ENCODE measurements around the gene KLHDC3. TPM values are rescaled to one million over a fixed set of nuclear protein-coding genes. Genes with fewer than 3 reads are reported as not detected.

Gene KLHDC3
- total and polyA plus RNA-seq, 9 of the 15 experiments (the other 6 are each of a cell fraction or from before 2014, with no cell fraction given): 4.5 to 171 (median 107) TPM

- TF ChIP-seq NONO (IDR thresholded peaks at IDR 0.05; ENCODE audit: low read depth in 2 of 2, low read length in 1 of 2) (peak; percentile 45 to 87; a peak in 2 of 4 replicates), CREB1 (IDR thresholded peaks at IDR 0.05) (peak; percentile 66), CREB1 (CRISPR knock-in tag; IDR thresholded peaks at IDR 0.05) (peak; percentile 55; the same call in 1 of the 2 replicates), BCOR (IDR thresholded peaks at IDR 0.05) (peak; percentile 59; the same call in 1 of the 2 replicates), POLR3G (IDR thresholded peaks at IDR 0.05; ENCODE audit: extremely low read depth, insufficient read length, insufficient replicate concordance) (no peak), MTF1 (CRISPR knock-in tag; IDR thresholded peaks at IDR 0.05; ENCODE audit: borderline replicate concordance) (no peak), ZNF239 (CRISPR knock-in tag; IDR thresholded peaks at IDR 0.05) (no peak), CCNT2 (IDR thresholded peaks at IDR 0.05; ENCODE audit: borderline replicate concordance, extremely low read depth, insufficient read length, low read depth, low read length) (no peak), BRF1 (IDR thresholded peaks at IDR 0.05; ENCODE audit: borderline replicate concordance, extremely low read depth, insufficient read length) (no peak), ZNF232 (CRISPR knock-in tag; IDR thresholded peaks at IDR 0.05) (no peak), STAT5B (CRISPR knock-in tag; IDR thresholded peaks at IDR 0.05) (no peak), MCM3 (IDR thresholded peaks at IDR 0.05) (no peak), ZNF263 (CRISPR knock-in tag; IDR thresholded peaks at IDR 0.05; ENCODE audit: borderline replicate concordance) (no peak; the same call in 1 of the 2 replicates), ZNF354B (CRISPR knock-in tag; IDR thresholded peaks at IDR 0.05) (no peak), HMG20B (CRISPR knock-in tag; IDR thresholded peaks at IDR 0.05) (no peak), NR1H2 (CRISPR knock-in tag; IDR thresholded peaks at IDR 0.05) (no peak), PTBP1 (IDR thresholded peaks at IDR 0.05; ENCODE audit: low read depth, low read length) (no peak), ARHGAP35 (IDR thresholded peaks at IDR 0.05; ENCODE audit: partially characterized antibody) (no peak), ZNF212 (CRISPR knock-in tag; IDR thresholded peaks at IDR 0.05) (no peak), ZNF431 (CRISPR knock-in tag; IDR thresholded peaks at IDR 0.05) (no peak), ZNF699 (CRISPR knock-in tag; IDR thresholded peaks at IDR 0.05; ENCODE audit: insufficient replicate concordance) (no peak), POLR2H (tag; IDR thresholded peaks at IDR 0.05; ENCODE audit: low read depth) (peak; percentile 83; the same call in 1 of the 2 replicates), ZNF316 (IDR thresholded peaks at IDR 0.05) (peak; percentile 92), ILF3 (IDR thresholded peaks at IDR 0.05; ENCODE audit: borderline replicate concordance) (no peak; the same call in 1 of the 2 replicates), KLF10 (CRISPR knock-in tag; IDR thresholded peaks at IDR 0.05) (no peak), ZNF253 (CRISPR knock-in tag; conservative IDR thresholded peaks at IDR 0.05) (no peak), PHF8 (IDR thresholded peaks at IDR 0.05; ENCODE audit: borderline replicate concordance, low read length) (peak; percentile 97; the same call in 1 of the 2 replicates), CC2D1A (IDR thresholded peaks at IDR 0.05) (no peak), CREB3L1 (IDR thresholded peaks at IDR 0.05; ENCODE audit: borderline replicate concordance, low read depth) (peak; percentile 46; the same call in 1 of the 2 replicates), ZBED1 (IDR thresholded peaks at IDR 0.05) (no peak), HNRNPH1 (optimal IDR thresholded peaks at IDR 0.05; ENCODE audit: low read depth, low read length) (no peak), ZNF766 (CRISPR knock-in tag; conservative IDR thresholded peaks at IDR 0.05) (peak; percentile 73; the same call in 1 of the 2 replicates)
Measured at GRCh38 chr6:42978839-42979522, 35.1 kb upstream of the KLHDC3 start, which contains the start of gene PEX6 (continued).
